Liver (tissue), 5 donors: Measurements from ENCODE around the gene CTNND1. TPM values are rescaled to one million over a fixed set of nuclear protein-coding genes. Genes with fewer than 3 reads are reported as not detected.

Experiments
- polyA plus RNA-seq, 2 donors: library from polyadenylated mRNA; stranded (reverse) in 1 of 2; unstranded in 1 of 2; fragments of 200-250 nt in 1 of 2; fragments of >200 nt in 1 of 2; fragmentation: Nextera tagmentation in 1 of 2; extraction: Ambion mirVana in 1 of 2; gene quantifications; one replicate each; pipeline versions ENCODE4 v1.2.1 to v1.2.3, GENCODE V29; 2013 to 2015
- small RNA-seq: library from RNA; depleted of rRNA; stranded (forward); fragments of <200 nt; gene quantifications from one replicate; pipeline ENCODE3, GENCODE V24; 2014
- total RNA-seq, 2 donors: library from RNA; depleted of rRNA; stranded (reverse); fragments of >200 nt; gene quantifications; one replicate each; pipeline ENCODE4 v1.2.3, GENCODE V29; 2014
- donor health status: healthy.
- donor health status: healthy.
- donor health status: healthy.

Gene CTNND1
- total and polyA plus RNA-seq, 4 donors: 21.5 to 97.1 (median 58.0) TPM

Small RNAs within 50 kb of the gene (small RNA-seq; reads per million reads assigned to genes)
- gene AP001931.1: not detected
- gene TMX2-CTNND1: not detected

Other genes starting within 250 kb of the CTNND1 start
- 100 to 1,000 TPM; 107 to 171 TPM for gene SLC43A1, start 246.1 kb upstream of the CTNND1 start, total RNA-seq
- gene SLC43A1, start 246.1 kb upstream of the CTNND1 start, polyA plus RNA-seq: 100 to 1,000 TPM in 1 of 2 donors, 10 to 100 TPM in 1; 85.6 to 108 TPM
- 10 to 100 TPM; 19.8 to 23.7 TPM for gene TIMM10, start 231.0 kb upstream of the CTNND1 start, total RNA-seq
- gene TIMM10, start 231.0 kb upstream of the CTNND1 start, polyA plus RNA-seq: 10 to 100 TPM; 36.9 to 77.4 TPM
- gene SMTNL1, start 224.2 kb upstream of the CTNND1 start, total RNA-seq: not detected
- not detected for gene SMTNL1, start 224.2 kb upstream of the CTNND1 start, polyA plus RNA-seq
- gene UBE2L6, start 194.1 kb upstream of the CTNND1 start, total RNA-seq: 10 to 100 TPM; 18.6 to 44.8 TPM
- 10 to 100 TPM; 85.4 to 97.2 TPM for gene UBE2L6, start 194.1 kb upstream of the CTNND1 start, polyA plus RNA-seq
- gene SERPING1, start 164.1 kb upstream of the CTNND1 start, total RNA-seq: 100 to 1,000 TPM; 235 to 541 TPM
- 1,000 to 10,000 TPM; 2,487 to 2,911 TPM for gene SERPING1, start 164.1 kb upstream of the CTNND1 start, polyA plus RNA-seq
- gene YPEL4, start 111.9 kb upstream of the CTNND1 start, total RNA-seq: 10 to 100 TPM in 1 of 2 donors, under 1 TPM in 1; 0.08 to 19.9 TPM
- gene YPEL4, start 111.9 kb upstream of the CTNND1 start, polyA plus RNA-seq: under 1 TPM; 0.14 to 0.31 TPM
- 10 to 100 TPM; 10.1 to 12.3 TPM for gene CLP1, start 104.0 kb upstream of the CTNND1 start, total RNA-seq
- gene CLP1, start 104.0 kb upstream of the CTNND1 start, polyA plus RNA-seq: 1 to 10 TPM; 5.9 to 6.6 TPM
- 10 to 100 TPM; 27.1 to 31.4 TPM for gene ZDHHC5, start 93.7 kb upstream of the CTNND1 start, total RNA-seq
- 10 to 100 TPM in 1 of 2 donors, 1 to 10 TPM in 1; 7.2 to 25.1 TPM for gene ZDHHC5, start 93.7 kb upstream of the CTNND1 start, polyA plus RNA-seq
- 1 to 10 TPM; 4.4 to 5.6 TPM for gene MED19, start 49.6 kb upstream of the CTNND1 start, total RNA-seq
- gene MED19, start 49.6 kb upstream of the CTNND1 start, polyA plus RNA-seq: 10 to 100 TPM in 1 of 2 donors, 1 to 10 TPM in 1; 7.5 to 11.3 TPM
- gene TMX2, start 49.2 kb upstream of the CTNND1 start, total RNA-seq: 10 to 100 TPM; 43.3 to 48.3 TPM
- 10 to 100 TPM; 69.8 to 70.9 TPM for gene TMX2, start 49.2 kb upstream of the CTNND1 start, polyA plus RNA-seq
- 10 to 100 TPM; 42.2 to 52.2 TPM for gene SELENOH, start 20.3 kb upstream of the CTNND1 start, total RNA-seq
- gene SELENOH, start 20.3 kb upstream of the CTNND1 start, polyA plus RNA-seq: 100 to 1,000 TPM in 1 of 2 donors, 10 to 100 TPM in 1; 90.7 to 129 TPM
- gene BTBD18, start 10.0 kb upstream of the CTNND1 start, total RNA-seq: not detected
- gene BTBD18, start 10.0 kb upstream of the CTNND1 start, polyA plus RNA-seq: under 1 TPM in 1 of 2 donors, not detected in 1; 0.13 TPM